ENCODE results near the gene EGR1.
"Not testable (repeated sequence)": the region's sequence is repeated elsewhere in the genome, so short reads cannot be mapped to it uniquely, and the experiment has no call there.

Gene EGR1

DNA sequence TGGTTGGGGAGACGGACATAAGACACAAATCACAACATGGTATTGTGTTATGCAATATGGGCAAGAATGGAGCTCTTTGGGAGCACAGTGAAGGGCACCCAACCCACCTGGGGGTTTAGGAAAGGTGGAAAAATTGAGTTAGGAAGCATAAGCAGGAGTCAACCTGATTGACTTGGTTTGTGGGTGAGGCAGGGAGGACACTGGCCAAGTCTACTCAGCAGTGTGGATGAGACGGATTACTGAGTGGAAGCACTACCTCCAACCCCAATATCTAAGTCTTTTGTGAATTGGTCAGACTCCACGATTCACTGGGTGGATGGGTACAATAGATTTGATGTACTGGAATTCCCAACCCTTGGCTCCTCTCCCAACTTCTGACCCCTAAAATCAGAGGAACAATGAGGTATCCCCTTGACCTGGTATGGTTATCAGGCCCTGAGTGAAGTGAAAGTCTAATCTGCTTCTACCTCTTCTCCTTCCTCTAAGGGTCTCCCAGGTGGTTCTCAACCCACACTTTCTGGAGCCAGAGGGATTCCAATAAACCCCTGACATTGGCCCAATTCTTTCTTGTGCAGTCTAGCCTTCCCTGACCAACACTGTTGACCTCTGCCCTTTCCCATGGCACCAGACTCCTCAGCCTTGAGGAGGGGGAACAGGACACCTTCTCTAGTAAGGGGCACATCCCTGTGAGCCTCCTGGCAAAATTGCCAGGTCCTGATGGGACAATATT lies 5.2 kb downstream of the EGR1 start:
- no peak for DNase-seq

GRCh38 chr5:138471052-138471361 lies 5.7 kb downstream of the EGR1 start:
- no peak for DNase-seq

- DNase-seq, result no peak
Measured at GRCh38 chr5:138472353-138472752, 7.1 kb downstream of the EGR1 start.

- DNase-seq, result not testable (repeated sequence)
Measured at GRCh38 chr5:138473151-138473550, 7.9 kb downstream of the EGR1 start.

DNA sequence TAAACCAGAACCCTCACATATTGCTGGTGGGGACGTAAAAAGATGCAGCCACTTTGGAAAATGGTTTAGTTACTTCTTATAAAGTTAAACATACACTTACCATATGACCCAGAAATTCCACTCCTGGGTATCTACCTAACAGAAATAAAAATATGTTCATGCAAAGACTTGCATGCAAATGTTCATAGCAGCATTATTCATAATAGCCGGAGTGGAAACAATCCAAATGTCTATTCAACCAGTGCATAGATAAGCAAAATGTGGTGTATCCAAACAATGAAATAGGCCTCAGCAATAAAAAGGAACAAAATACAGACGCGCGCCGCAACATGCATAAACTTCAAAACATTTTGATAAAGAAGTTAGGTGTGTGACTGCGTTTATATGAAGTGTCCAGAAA lies 11.6 kb downstream of the EGR1 start:
- DNase-seq, result no peak

- no peak for DNase-seq
Measured at GRCh38 chr5:138482638-138483037, 17.4 kb downstream of the EGR1 start.

DNA sequence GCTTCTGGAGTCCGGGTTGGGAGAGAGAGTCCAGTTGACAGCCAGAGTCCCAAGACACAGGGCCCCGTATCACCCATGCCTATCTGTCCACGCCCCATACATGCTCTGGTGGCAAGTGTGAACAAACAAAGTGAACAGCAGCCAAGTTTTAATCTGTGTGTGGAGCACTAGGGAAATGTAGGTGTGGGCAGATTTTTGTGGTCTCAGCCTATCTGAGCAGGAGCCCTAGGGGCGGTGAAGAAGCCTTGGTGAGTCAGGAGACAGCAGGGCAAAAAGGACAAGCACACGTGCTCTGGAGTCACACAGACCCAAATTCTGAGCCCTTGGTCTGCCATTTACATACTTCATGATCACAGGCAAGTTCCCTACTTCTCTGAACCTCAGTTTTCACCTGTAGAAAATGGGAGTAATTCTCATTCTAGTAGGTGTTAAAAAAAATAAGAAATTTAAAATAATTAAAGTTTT lies 23.2 kb downstream of the EGR1 start:
- no peak for DNase-seq

DNA sequence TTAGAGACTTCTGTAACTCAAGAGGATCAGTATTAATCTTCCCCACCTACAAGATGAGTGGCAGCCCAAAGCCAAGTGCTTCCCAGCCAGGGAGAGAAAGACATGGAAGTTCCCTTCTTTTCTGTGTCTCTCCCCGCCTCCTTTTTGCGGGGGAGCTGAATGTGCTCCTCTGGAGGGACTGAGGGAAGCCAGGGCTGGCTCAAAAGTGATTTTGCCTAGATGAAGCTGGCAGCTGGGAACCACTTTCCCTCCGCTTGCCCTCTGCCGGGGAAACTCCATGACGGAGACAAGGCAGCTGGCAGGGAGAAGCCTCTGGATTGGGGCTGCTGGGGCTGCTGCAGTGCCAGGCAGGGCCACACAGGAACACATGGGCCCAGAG lies 24.4 kb downstream of the EGR1 start:
- DNase-seq, result no peak

DNA sequence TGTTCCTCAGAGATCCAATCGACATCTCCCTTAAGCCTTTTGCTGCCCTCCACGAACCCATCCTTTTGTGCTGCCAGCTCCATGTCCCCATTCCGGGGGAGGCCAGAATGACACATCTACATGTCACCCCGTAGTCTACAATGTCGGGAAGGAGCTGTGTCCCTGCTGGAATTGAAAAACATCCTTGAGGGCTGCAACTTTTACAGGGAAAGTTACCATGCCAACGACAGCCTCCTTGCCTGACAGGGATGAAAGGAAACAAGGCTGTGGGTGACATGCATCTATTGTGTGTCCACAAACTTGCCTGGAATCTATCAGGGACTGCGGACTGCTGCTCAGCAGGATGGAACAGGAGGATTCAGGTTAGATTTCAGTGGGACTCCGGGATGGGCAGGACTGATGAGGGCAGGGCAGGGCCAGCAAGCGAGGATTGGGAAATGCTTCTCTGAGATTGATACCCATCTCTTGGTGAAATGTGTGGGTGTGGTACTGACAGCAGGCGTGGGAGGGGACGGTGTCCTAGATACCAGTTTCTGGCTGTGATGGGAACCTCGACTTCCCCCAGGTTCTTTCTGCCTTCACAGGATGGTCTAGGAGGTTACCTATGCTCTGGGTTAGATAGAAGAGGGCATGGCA lies 25.5 kb downstream of the EGR1 start:
- no peak for DNase-seq

DNA sequence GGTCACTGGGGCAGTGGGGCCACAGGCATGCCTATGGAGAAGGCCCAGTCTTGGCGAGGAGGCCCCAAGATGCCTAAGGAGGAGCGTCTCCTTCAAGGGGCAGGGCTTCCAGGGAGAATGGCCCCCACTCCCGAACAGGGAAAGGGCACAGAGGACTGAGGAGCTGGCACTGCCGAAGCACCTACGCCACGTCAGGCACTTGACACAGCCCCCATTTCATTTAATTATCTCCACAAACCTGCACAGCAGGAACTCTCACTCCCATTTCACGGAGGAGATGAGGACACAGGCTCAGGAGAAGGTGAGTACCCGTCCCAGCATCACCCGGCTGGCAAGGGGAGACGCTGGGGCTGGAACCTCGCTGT lies 26.0 kb downstream of the EGR1 start:
- no peak for DNase-seq

GRCh38 chr5:138491669-138492559 lies 26.6 kb downstream of the EGR1 start:
- DNase-seq, result peak; percentile 85

DNA sequence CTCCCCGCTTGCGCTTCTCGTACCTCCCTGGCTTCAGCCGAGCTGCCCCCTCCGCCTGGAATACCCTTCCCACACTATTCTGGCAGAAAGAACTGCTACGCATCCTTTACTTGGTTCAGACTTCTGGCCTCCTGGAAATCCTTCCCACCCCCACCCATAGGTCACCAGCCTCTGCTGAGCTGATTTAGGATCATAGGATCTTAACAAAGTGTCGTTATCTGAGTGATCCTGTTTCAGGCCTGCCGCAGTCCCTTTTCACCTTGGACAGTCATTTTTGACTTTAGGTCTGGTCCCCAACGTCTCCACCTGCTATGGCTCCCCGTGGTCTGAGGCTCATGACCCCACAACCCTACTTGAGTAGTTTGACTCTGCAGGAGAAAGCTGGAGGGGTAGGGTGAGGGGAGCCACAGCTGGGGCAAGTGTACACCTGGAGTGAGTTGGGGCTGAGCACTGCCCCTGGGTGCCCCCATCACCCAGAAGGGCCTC lies 27.3 kb downstream of the EGR1 start:
- no peak for DNase-seq

- DNase-seq, result no peak
Measured at GRCh38 chr5:138495351-138495750, 30.1 kb downstream of the EGR1 start.

DNA sequence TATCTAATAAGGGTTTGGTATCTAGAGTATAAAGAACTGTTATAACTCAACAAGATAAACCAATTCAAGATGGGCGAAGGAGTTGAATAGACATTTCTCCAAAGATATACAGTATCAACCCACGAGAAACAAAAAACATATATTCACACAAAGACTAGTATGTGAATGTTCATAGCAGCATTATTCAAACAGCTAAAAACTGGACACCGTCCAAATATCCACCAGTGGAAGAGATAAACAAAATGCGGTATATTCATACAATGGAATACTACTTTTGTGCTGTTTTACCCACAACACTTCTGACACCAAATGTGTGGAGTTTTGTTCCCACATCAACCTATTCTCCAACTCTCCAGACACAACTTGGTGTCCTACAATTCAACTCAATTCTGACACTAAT lies 33.1 kb downstream of the EGR1 start:
- DNase-seq, result no peak

GRCh38 chr5:138502121-138502520 lies 36.8 kb downstream of the EGR1 start:
- no peak for DNase-seq

DNA sequence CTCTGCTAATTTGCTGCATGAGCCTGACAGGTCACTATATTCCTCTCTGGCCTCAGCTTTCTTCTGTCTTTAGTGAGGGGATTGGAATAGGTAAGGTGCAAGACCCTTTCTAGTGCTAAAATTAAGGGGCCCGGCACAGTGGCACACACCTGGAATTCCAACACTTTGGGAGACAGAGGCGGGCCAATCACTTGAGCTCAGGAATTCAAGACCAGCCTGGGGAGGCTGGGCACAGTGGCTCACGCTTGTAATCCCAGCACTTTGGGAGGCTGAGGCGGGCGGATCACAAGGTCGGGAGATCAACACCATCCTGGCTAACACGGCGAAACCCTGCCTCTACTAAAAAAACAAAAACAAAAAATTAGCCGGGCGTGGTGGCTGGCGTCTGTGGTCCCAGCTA lies 37.2 kb downstream of the EGR1 start:
- no peak for DNase-seq

DNA sequence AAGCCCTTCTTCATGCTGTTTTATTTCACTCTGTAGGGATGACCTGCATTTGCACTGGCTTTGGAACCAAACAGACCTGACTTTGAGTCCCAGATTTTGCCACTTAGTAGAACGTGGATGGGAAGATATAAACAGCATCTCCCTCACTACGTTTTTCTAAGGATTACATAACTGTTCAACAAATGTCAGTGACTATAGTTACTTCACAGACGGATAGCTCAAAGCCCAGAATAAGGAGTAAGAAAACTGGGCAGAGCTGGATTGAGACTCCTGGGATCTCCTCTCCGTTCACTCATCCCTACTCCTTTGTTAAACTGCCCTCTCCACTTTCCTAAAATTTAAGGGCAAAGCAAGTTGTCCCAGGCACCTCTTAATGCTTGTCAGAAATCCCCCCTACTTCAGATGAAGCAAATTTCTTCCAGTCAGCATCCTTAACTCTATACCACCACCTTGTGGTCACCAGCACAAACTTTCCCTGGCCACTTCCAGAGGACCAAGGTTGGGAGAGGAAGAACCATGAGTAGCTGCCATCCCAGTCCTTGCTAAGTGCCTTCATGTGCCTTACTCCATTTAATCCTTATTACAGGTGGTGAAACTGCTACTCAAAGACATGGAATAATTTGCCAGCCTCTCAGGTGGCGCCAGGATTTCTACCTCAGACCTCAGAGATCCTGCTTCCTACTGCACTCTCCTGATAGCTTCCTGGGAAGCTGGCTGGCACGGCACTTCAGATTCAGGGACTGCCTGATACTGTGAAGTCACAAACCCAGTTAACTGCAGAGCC lies 38.4 kb downstream of the EGR1 start:
- DNase-seq, result peak; percentile 41

GRCh38 chr5:138504799-138505198 lies 39.5 kb downstream of the EGR1 start:
- DNase-seq, result peak; percentile 35

DNA sequence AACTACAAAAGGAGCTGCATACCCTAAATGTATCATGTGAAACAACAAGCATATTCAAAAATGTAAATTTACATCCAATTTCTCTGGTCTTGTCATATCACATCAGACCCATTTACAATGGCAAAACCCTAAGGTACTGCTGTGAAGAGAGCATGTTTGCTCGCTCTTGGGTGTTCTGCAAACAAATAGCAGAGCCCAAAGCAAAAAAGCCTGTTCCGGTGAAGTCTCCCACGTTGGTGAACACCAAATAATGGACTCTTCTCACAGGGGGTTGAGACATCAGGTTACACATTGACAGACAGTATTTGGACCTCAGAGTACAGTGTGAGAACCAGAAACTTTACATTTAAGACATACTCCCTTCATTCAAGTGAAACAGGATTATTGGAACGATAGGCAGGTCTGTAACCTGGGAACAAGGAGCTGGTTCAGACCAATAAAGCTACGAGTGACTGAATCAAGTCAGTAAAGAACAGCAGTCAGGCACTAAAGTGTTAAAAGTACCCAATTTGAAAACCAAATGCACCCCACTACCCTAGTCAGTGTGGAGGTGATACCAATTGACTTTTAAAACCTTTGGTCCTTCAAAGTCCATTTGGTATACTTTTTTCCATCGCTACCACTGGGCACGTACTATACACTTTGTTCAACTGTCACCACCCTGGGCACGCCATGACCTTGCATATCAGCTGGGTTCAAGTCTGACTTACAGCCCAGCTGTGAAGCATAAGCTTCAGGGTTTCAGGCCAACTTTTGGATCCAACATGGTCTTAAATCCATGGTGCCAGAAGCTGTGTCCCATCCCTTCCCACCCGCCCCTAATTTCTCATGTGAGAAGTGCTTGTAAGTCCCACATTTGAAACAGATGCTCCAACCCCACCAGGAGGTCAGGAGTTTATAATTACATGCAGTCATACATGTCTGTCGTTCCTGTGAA lies 41.4 kb downstream of the EGR1 start:
- DNase-seq, result no peak

GRCh38 chr5:138507485-138507884 lies 42.2 kb downstream of the EGR1 start:
- not testable (repeated sequence) for DNase-seq

GRCh38 chr5:138508958-138509357 lies 43.7 kb downstream of the EGR1 start:
- no peak for DNase-seq

DNA sequence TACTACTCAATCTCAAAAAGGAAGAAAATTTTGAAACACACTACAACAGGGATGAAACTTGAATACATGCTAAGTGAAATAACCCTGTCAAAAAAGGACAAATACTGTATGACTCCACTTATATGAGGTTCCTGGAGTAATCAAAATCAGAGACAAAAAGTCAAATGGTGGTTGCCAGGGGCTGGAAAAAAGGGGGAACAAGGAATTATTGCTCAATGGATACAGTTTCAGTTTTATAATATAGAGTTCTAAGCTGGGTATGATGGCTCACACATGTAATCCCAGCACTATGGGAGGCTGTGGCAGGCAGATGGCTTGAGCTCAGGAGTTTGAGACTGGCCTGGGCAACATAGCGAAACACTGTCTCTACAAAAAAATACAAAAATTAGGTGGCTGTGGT lies 48.7 kb downstream of the EGR1 start:
- no peak for DNase-seq
